NCI-H748 (cell line): Measurements from ENCODE around the gene HADHB.

Source experiments
- DNase-seq: peaks from one replicate; lab custom pipeline; 2025; ENCODE audit not compliant: unreplicated experiment; lab: John Stamatoyannopoulos, UW

Gene HADHB

GRCh38 chr2:26244309-26245230 lies at the start of gene HADHB, which contains the start of gene HADHA:
Gene HADHB (plus strand): TSS chr2:26244939. CDS start chr2:26254255, 9,316 bp downstream.
Gene HADHA (minus strand): TSS chr2:26244632. CDS start chr2:26244596, 36 bp downstream.
- peak; percentile 93 for DNase-seq

- DNase-seq: no peak
Observed at GRCh38 chr2:26195040-26195984, 49.4 kb upstream of the HADHB start.

- DNase-seq: no peak
Observed at GRCh38 chr2:26196683-26197418, 47.9 kb upstream of the HADHB start.

GRCh38 chr2:26197516-26197915 lies 47.2 kb upstream of the HADHB start:
- DNase-seq: no peak

GRCh38 chr2:26202981-26203490 lies 41.7 kb upstream of the HADHB start:
- no peak for DNase-seq

- DNase-seq: no peak
Observed at GRCh38 chr2:26203906-26204305, 40.8 kb upstream of the HADHB start.

- DNase-seq: no peak
Observed at GRCh38 chr2:26212011-26212410, 32.7 kb upstream of the HADHB start.

GRCh38 chr2:26214759-26215158 lies 30.0 kb upstream of the HADHB start:
- no peak for DNase-seq

- no peak for DNase-seq
Observed at GRCh38 chr2:26215833-26216232, 28.9 kb upstream of the HADHB start.

- no peak for DNase-seq
Observed at GRCh38 chr2:26216587-26216986, 28.2 kb upstream of the HADHB start.

- no peak for DNase-seq
Observed at GRCh38 chr2:26217720-26218119, 27.0 kb upstream of the HADHB start.

GRCh38 chr2:26223018-26223417 lies 21.7 kb upstream of the HADHB start:
- DNase-seq: no peak

- no peak for DNase-seq
Observed at GRCh38 chr2:26224095-26224494, 20.6 kb upstream of the HADHB start.

- no peak for DNase-seq
Observed at GRCh38 chr2:26229595-26229994, 15.1 kb upstream of the HADHB start.

GRCh38 chr2:26230806-26231205 lies 13.9 kb upstream of the HADHB start:
- no peak for DNase-seq

- DNase-seq: no peak
Observed at GRCh38 chr2:26235089-26235488, 9.7 kb upstream of the HADHB start.

GRCh38 chr2:26237868-26238267 lies 6.9 kb upstream of the HADHB start:
- no peak for DNase-seq

GRCh38 chr2:26238311-26238958 lies 6.3 kb upstream of the HADHB start:
- no peak for DNase-seq

GRCh38 chr2:26241928-26242436 lies 2.8 kb upstream of the HADHB start:
- DNase-seq: no peak
